RWPE1 (cell line): ENCODE measurements around the gene PBX3.

Experiments
- CTCF ChIA-PET: fragments of 350-600 bp; sonication (Branson Sonifier 250); formaldehyde crosslinking; extraction: SDS; loops from one replicate; lab custom pipeline; 2021; lab: Yijun Ruan, JAX
- POLR2A ChIA-PET: fragments of 400-600 bp; formaldehyde crosslinking; extraction: SDS; loops from one replicate; lab custom pipeline; 2020; ENCODE audit warnings: antibody characterized with exemption; ENCODE audit not compliant: low non-redundant PET; lab: Yijun Ruan, JAX
- DNase-seq: peaks from one replicate; pipeline ENCODE4 v3.0.0; 2012; ENCODE audit warnings: low spot score
- H3K27ac ChIP-seq: fragments of 450-650 bp; 2 replicates; pipeline ENCODE4 v1.5.1; 2017
- CTCF ChIP-seq: fragments of 450-650 bp; conservative IDR thresholded peaks from 2 replicates; pipeline ENCODE4 v1.5.1; 2017; ENCODE audit warnings: low read depth, mild to moderate bottlenecking

The PBX3 gene

GRCh38 chr9:125758986-125759763 lies 12.0 kb downstream of the PBX3 start:
- POLR2A ChIA-PET, result no interaction called here
- no peak for DNase-seq
- no peak overlapping the region for H3K27ac ChIP-seq
- TF ChIP-seq CTCF, result no peak
- CTCF ChIA-PET, result interaction anchor here (0.7 kb wide), 4 partner anchors 9 to 542 kb away, joined by 3 read pairs; no protein-coding TSS in a partner anchor

GRCh38 chr9:125759764-125760129 lies 12.6 kb downstream of the PBX3 start:
- no peak overlapping the region for H3K27ac ChIP-seq
- ChIA-PET POLR2A (no interaction called here), CTCF (interaction anchor here (0.7 kb wide), 3 partner anchors 10 to 542 kb away, joined by 3 read pairs; no protein-coding TSS in a partner anchor)
- TF ChIP-seq CTCF, result no peak
- DNase-seq, result no peak

GRCh38 chr9:125760537-125760936 lies 13.4 kb downstream of the PBX3 start:
- TF ChIP-seq CTCF, result no peak
- no peak for DNase-seq
- POLR2A ChIA-PET, result no interaction called here
- CTCF ChIA-PET, result interaction anchor here (0.6 to 0.7 kb wide), 2 partner anchors 12 to 1311 kb away, joined by 3 to 5 read pairs; no protein-coding TSS in a partner anchor
- H3K27ac ChIP-seq, result no peak overlapping the region

- ChIA-PET CTCF (no interaction called here), POLR2A (no interaction called here)
- no peak for DNase-seq
- no peak for TF ChIP-seq CTCF
- no peak overlapping the region for H3K27ac ChIP-seq
These were observed 14.7 kb downstream of the PBX3 start for GRCh38 chr9:125761676-125762450.

GRCh38 chr9:125763394-125763801 lies 16.2 kb downstream of the PBX3 start:
- CTCF ChIA-PET, result no interaction called here
- POLR2A ChIA-PET, result no interaction called here
- H3K27ac ChIP-seq, result no peak overlapping the region
- DNase-seq, result peak; percentile 50
- TF ChIP-seq CTCF, result no peak

GRCh38 chr9:125764198-125764597 lies 17.0 kb downstream of the PBX3 start:
- ChIA-PET POLR2A (no interaction called here), CTCF (interaction anchor here (0.6 kb wide), 1 partner anchor 140 kb away, joined by 3 read pairs; no protein-coding TSS in a partner anchor)
- DNase-seq, result no peak
- no peak for TF ChIP-seq CTCF
- H3K27ac ChIP-seq, result no peak overlapping the region
